ENCODE data around the gene PPIL1. TPM values are rescaled to one million over a fixed set of nuclear protein-coding genes. Genes with fewer than 3 reads are reported as not detected.

PPIL1 gene
- total RNA-seq, 4 donors from 2014 or later, result 6.0 to 14.0 (median 6.4) TPM

DNA sequence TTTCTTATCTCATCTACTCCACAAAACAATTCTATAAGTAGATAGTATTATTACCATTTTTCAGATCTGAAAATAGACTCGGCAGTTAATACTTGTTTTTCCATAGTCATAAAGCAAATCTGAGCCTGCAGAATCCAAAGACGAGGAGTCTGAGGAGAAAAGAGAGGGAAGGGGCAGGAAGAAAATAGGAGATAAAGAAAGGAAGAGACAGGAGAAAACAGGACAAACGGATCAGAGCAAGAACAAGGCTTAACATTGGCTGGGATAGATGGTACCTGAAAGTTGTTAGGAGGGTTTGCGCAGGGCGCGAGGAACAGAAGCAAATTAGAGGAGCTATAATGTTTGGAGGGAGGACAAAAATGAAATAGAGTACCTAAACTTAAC, 639 bp upstream of the PPIL1 start:
- TF ChIP-seq CTCF (IDR thresholded peaks at IDR 0.05) (no peak), POLR2A (IDR thresholded peaks at IDR 0.05) (no peak)
- Histone ChIP-seq H3K9me3 (no peaks in the 10 kb centered on the region), H3K4me3 (peak overlapping the region; percentile 75 to 98 (median 92)), H3K27me3 (no peaks in the 10 kb centered on the region), H3K36me3 (no peaks in the 10 kb centered on the region), H3K4me1 (peaks cover 0 to 19% (median 5%) of the 10 kb centered on the region in 4 donors), H3K27ac (peak overlapping the region; percentile 85 to 90 (median 88))
- DNase-seq, result no peak

DNA sequence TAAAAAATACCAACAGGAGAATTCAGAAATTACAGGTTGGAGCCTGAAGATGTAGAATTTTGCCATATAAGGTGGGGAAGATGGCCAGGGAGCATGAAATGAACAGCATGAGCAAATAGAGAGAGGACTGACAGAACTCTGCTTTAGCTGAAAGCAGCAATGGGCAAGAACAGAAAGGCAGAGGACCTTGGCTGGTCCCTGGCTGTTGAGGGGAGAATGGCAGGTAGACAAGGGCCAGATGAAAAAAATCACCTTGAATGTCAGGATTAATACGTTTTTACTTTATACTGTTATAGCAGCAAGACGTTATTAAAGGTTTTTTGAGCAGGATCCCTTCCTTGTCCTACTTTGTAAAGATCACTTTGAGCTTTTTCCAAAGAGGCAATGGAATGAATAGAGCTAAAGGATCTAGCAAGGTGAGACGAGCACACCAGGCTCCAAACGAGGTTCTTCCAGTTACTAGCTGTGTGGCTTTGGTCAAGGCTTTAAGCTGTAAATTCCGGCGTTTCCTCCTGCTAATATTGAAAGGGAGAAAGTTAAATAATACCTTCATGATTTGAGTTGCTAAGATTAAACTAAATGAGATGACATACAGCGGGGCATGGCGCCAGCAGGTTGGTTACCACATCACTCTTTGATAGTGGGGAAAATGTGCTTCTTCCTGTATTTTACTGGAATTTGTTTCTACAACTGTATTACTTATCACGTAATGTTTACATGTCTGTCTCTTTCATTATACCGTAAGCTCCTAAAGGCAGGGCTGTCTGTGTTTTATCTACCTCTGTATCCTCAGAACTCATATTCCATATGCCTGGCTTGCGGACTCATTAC, 776 bp downstream of the PPIL1 start:
- H3K4me3 ChIP-seq, result peak overlapping the region; percentile 75 to 98 (median 92)
- no peaks in the 10 kb centered on the region for H3K36me3 ChIP-seq
- peaks cover 0 to 19% (median 5%) of the 10 kb centered on the region in 4 donors for H3K4me1 ChIP-seq
- no peak for TF ChIP-seq POLR2A (IDR thresholded peaks at IDR 0.05)
- peak in 2 of 6 experiments; percentile 10 to 23 for TF ChIP-seq CTCF (IDR thresholded peaks at IDR 0.05)
- DNase-seq, result no peak
- no peaks in the 10 kb centered on the region for H3K27me3 ChIP-seq
- peak overlapping the region; percentile 85 to 90 (median 88) for H3K27ac ChIP-seq
- no peaks in the 10 kb centered on the region for H3K9me3 ChIP-seq

- no peak for TF ChIP-seq CTCF (IDR thresholded peaks at IDR 0.05)
- no peak for TF ChIP-seq POLR2A (IDR thresholded peaks at IDR 0.05)
- peaks cover 0 to 19% (median 5%) of the 10 kb centered on the region in 4 donors for H3K4me1 ChIP-seq
- no peaks in the 10 kb centered on the region for H3K27me3 ChIP-seq
- H3K27ac ChIP-seq, result no peak overlapping the region
- no peak for DNase-seq
- no peak overlapping the region for H3K4me3 ChIP-seq
- H3K36me3 ChIP-seq, result no peaks in the 10 kb centered on the region
- no peaks in the 10 kb centered on the region for H3K9me3 ChIP-seq
These were observed 1.5 kb downstream of the PPIL1 start for GRCh38 chr6:36873115-36873514.

- Histone ChIP-seq H3K4me1 (peaks cover 0 to 19% (median 5%) of the 10 kb centered on the region in 4 donors), H3K27ac (no peak overlapping the region), H3K36me3 (peaks cover 0 to 7% (median 0%) of the 10 kb centered on the region in 3 donors), H3K9me3 (no peaks in the 10 kb centered on the region), H3K4me3 (no peak overlapping the region), H3K27me3 (no peaks in the 10 kb centered on the region)
- DNase-seq, result no peak
- TF ChIP-seq POLR2A (IDR thresholded peaks at IDR 0.05) (no peak), CTCF (IDR thresholded peaks at IDR 0.05) (no peak)
These were observed 2.9 kb downstream of the PPIL1 start for GRCh38 chr6:36871686-36872085.

GRCh38 chr6:36867471-36868224, 7.0 kb downstream of the PPIL1 start:
- no peak for DNase-seq
- TF ChIP-seq CTCF (IDR thresholded peaks at IDR 0.05) (no peak), POLR2A (IDR thresholded peaks at IDR 0.05) (no peak)
- H3K4me3 ChIP-seq, result no peak overlapping the region
- no peaks in the 10 kb centered on the region for H3K4me1 ChIP-seq
- no peaks in the 10 kb centered on the region for H3K9me3 ChIP-seq
- no peak overlapping the region for H3K27ac ChIP-seq
- no peaks in the 10 kb centered on the region for H3K27me3 ChIP-seq
- H3K36me3 ChIP-seq, result peaks cover 0 to 7% (median 0%) of the 10 kb centered on the region in 3 donors

Measured in Peyer's patch (tissue), 4 donors.